GM10248 (cell line): ENCODE results near the gene TMEM9.

Source experiments
- CTCF ChIA-PET: fragments of 300-600 bp; sonication (Branson Sonifier 250); formaldehyde crosslinking; extraction: SDS; loops from one replicate; lab custom pipeline; 2021; ENCODE audit warnings: antibody characterized with exemption; lab: Yijun Ruan, JAX
- POLR2A ChIA-PET: fragments of 350-650 bp; sonication (Branson Sonifier 250); formaldehyde crosslinking; extraction: SDS; loops from one replicate; lab custom pipeline; 2020; ENCODE audit warnings: antibody characterized with exemption; lab: Yijun Ruan, JAX
- DNase-seq: peaks from one replicate; pipeline ENCODE4 v3.0.0; 2012; ENCODE audit errors: extremely low spot score
- TF ChIP-seq, protein P1 (sequence below): IDR thresholded peaks from 2 replicates; pipeline ENCODE4 v1.5.1; 2012; ENCODE audit warnings: mild to moderate bottlenecking, low read depth; ENCODE audit errors: extremely low read depth, missing control alignments, control extremely low read depth

The TMEM9 gene

GRCh38 chr1:201154389-201155165, at the start of gene TMEM9:
TSS of gene TMEM9 (minus strand) at chr1:201154474. CDS start at chr1:201153923, 551 bp downstream.
- peak; percentile 99 for DNase-seq
- TF ChIP-seq, protein P1, sequence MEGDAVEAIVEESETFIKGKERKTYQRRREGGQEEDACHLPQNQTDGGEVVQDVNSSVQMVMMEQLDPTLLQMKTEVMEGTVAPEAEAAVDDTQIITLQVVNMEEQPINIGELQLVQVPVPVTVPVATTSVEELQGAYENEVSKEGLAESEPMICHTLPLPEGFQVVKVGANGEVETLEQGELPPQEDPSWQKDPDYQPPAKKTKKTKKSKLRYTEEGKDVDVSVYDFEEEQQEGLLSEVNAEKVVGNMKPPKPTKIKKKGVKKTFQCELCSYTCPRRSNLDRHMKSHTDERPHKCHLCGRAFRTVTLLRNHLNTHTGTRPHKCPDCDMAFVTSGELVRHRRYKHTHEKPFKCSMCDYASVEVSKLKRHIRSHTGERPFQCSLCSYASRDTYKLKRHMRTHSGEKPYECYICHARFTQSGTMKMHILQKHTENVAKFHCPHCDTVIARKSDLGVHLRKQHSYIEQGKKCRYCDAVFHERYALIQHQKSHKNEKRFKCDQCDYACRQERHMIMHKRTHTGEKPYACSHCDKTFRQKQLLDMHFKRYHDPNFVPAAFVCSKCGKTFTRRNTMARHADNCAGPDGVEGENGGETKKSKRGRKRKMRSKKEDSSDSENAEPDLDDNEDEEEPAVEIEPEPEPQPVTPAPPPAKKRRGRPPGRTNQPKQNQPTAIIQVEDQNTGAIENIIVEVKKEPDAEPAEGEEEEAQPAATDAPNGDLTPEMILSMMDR: no peak
- POLR2A ChIA-PET: interaction anchor here (0.6 to 0.8 kb wide), 4 partner anchors 13 to 61 kb away, joined by 3 to 8 read pairs (median 4); no protein-coding TSS in a partner anchor
- CTCF ChIA-PET: interaction anchor here (0.8 to 2.2 kb wide), 10 partner anchors 11 to 183 kb away, joined by 3 to 8 read pairs (median 4); no protein-coding TSS in a partner anchor

GRCh38 chr1:201198598-201198997, 44.3 kb upstream of the TMEM9 start:
- DNase-seq: no peak
- TF ChIP-seq, protein P1: no peak
- ChIA-PET POLR2A (no interaction called here), CTCF (no interaction called here)

DNA sequence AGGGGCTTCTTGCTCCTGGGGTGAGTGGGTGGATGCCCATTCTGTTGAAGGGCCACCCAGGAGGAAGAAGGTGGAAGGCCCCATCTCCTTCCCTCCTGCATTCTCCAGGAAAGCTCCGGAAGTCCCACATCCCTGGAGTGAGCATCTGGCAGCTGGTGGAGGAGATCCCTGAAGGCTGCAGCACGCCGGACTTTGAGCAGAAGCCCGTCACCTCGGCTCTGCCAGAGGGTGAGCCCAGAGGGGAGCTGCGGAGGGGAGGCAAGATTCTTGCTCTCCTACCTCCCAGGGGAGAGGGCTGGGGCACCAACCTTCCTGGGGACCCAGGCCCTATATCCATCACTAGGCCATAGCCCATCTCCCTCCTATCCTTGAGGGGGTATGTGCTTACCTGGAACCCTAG, 39.8 kb upstream of the TMEM9 start:
- CTCF ChIA-PET: no interaction called here
- TF ChIP-seq, protein P1: no peak

DNA sequence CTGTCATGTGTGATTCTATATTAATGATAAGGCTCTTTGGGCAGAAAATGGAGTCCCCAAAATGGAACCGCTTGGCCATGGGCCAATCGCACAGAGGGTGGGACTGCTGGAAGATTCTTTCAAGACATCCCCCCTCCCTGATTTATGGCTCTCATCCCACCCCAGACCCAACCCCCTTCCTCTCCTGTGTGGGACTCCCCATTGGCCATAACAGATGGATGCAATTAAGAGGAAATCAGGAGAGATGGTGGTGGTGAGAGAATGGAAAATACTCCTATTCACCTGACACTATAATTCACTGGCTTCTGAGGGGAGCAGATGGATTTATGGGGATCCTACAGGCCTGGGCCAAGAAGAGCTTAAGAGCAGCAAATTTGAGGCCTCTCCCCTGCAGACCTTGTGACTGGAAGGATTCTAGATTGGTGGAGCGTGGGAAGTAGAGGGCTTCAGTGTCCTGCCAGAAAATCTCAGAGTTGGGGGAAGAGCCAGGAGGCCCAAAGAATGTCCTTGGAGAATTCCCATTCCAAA, 38.1 kb upstream of the TMEM9 start:
- ChIA-PET CTCF (interaction anchor here (2.6 kb wide), 1 partner anchor 31 kb away, joined by 8 read pairs; no protein-coding TSS in a partner anchor), POLR2A (no interaction called here)
- DNase-seq: no peak
- TF ChIP-seq, protein P1: no peak

More for the DNA sequence above, 39.8 kb upstream of the TMEM9 start:
- POLR2A ChIA-PET: no interaction called here
- no peak for DNase-seq

GRCh38 chr1:201191653-201192260, 37.5 kb upstream of the TMEM9 start:
- TF ChIP-seq, protein P1: no peak
- CTCF ChIA-PET: interaction anchor here (2.6 kb wide), 1 partner anchor 31 kb away, joined by 8 read pairs; no protein-coding TSS in a partner anchor
- POLR2A ChIA-PET: no interaction called here
- no peak for DNase-seq

GRCh38 chr1:201190624-201191051, 36.4 kb upstream of the TMEM9 start, which contains the start of gene IGFN1:
TSS of gene IGFN1 (plus strand) at chr1:201190824. CDS start at chr1:201193294, 2,470 bp downstream.
- DNase-seq: no peak
- TF ChIP-seq, protein P1: no peak
- ChIA-PET POLR2A (no interaction called here), CTCF (interaction anchor here (2.6 kb wide), 1 partner anchor 32 kb away, joined by 8 read pairs; no protein-coding TSS in a partner anchor)
